RWPE2 (cell line): Measurements from ENCODE around the gene CDK14.

Source experiments
- ATAC-seq: fragments of 200-7000 bp; cut with Tn5 transposase; 3 replicates; pipeline ENCODE4 v1.9.1; 2021; ENCODE audit warnings: low read depth
- DNase-seq: peaks from one replicate; pipeline ENCODE4 v3.0.0-alpha.2; 2020; ENCODE audit warnings: low spot score
- H3K27ac ChIP-seq: fragments of 450-650 bp; 2 replicates; pipeline ENCODE4 v1.5.1; 2017; ENCODE audit warnings: mild to moderate bottlenecking; ENCODE audit not compliant: poor library complexity, severe bottlenecking
- H3K27me3 ChIP-seq: fragments of 250-450 bp; sonication (Bioruptor Pico); 2 replicates; pipeline ENCODE4 v1.5.1; 2021; ENCODE audit warnings: mild to moderate bottlenecking, moderate library complexity; ENCODE audit not compliant: insufficient read depth, poor library complexity, severe bottlenecking
- H3K36me3 ChIP-seq: fragments of 250-450 bp; sonication (Bioruptor Pico); 2 replicates; pipeline ENCODE4 v1.5.1; 2020; ENCODE audit warnings: low read depth, mild to moderate bottlenecking, moderate library complexity
- H3K4me1 ChIP-seq: fragments of 250-450 bp; sonication (Bioruptor Pico); 2 replicates; pipeline ENCODE4 v1.5.1; 2021; ENCODE audit warnings: mild to moderate bottlenecking, moderate library complexity; ENCODE audit not compliant: insufficient read depth, poor library complexity, severe bottlenecking
- H3K4me3 ChIP-seq: fragments of 250-450 bp; sonication (Bioruptor Pico); 2 replicates; pipeline ENCODE4 v1.5.1; 2021; ENCODE audit warnings: mild to moderate bottlenecking, moderate library complexity; ENCODE audit not compliant: severe bottlenecking
- H3K9me3 ChIP-seq: fragments of 250-450 bp; sonication (Bioruptor Pico); 2 replicates; pipeline ENCODE4 v1.5.1; 2021; ENCODE audit warnings: mild to moderate bottlenecking, moderate library complexity; ENCODE audit not compliant: severe bottlenecking
- CTCF ChIP-seq: fragments of 450-650 bp; IDR thresholded peaks from one replicate; pipeline ENCODE4 v1.5.1; 2017; ENCODE audit warnings: mild to moderate bottlenecking, moderate library complexity; ENCODE audit not compliant: poor library complexity, severe bottlenecking

The CDK14 gene

GRCh38 chr7:90743626-90744025 is 147.5 kb downstream of the CDK14 start:
- no peak for TF ChIP-seq CTCF
- Histone ChIP-seq H3K36me3 (no peaks in the 10 kb centered on the region; the same call in 1 of the 2 replicates), H3K4me3 (no peak overlapping the region), H3K9me3 (no peaks in the 10 kb centered on the region), H3K27ac (no peak overlapping the region), H3K27me3 (no peaks in the 10 kb centered on the region), H3K4me1 (no peaks in the 10 kb centered on the region)
- DNase-seq (no peak), ATAC-seq (no peak)

GRCh38 chr7:90747516-90747915 is 151.4 kb downstream of the CDK14 start:
- ATAC-seq (no peak), DNase-seq (no peak)
- no peak for TF ChIP-seq CTCF
- peaks cover 12% of the 10 kb centered on the region; the same call in 1 of the 2 replicates for H3K36me3 ChIP-seq
- no peak overlapping the region for H3K27ac ChIP-seq
- H3K4me3 ChIP-seq = no peak overlapping the region
- no peaks in the 10 kb centered on the region for H3K9me3 ChIP-seq
- no peaks in the 10 kb centered on the region for H3K27me3 ChIP-seq
- H3K4me1 ChIP-seq = no peaks in the 10 kb centered on the region

- TF ChIP-seq CTCF = no peak
- H3K4me3 ChIP-seq = no peak overlapping the region
- peak; percentile 58 for ATAC-seq
- no peaks in the 10 kb centered on the region for H3K4me1 ChIP-seq
- no peaks in the 10 kb centered on the region for H3K9me3 ChIP-seq
- peaks cover 12% of the 10 kb centered on the region; the same call in 1 of the 2 replicates for H3K36me3 ChIP-seq
- no peak overlapping the region for H3K27ac ChIP-seq
- no peaks in the 10 kb centered on the region for H3K27me3 ChIP-seq
- no peak for DNase-seq
These were observed 153.1 kb downstream of the CDK14 start for GRCh38 chr7:90749262-90749661.

GRCh38 chr7:90749774-90750173 is 153.7 kb downstream of the CDK14 start:
- no peaks in the 10 kb centered on the region for H3K4me1 ChIP-seq
- peak; percentile 31; the same call in 1 of the 3 replicates for ATAC-seq

More at GRCh38 chr7:90749774-90750173, 153.7 kb downstream of the CDK14 start:
- Histone ChIP-seq H3K36me3 (peaks cover 12% of the 10 kb centered on the region; the same call in 1 of the 2 replicates), H3K9me3 (no peaks in the 10 kb centered on the region), H3K4me3 (no peak overlapping the region), H3K27me3 (no peaks in the 10 kb centered on the region), H3K27ac (no peak overlapping the region)
- peak; percentile 30 for TF ChIP-seq CTCF
- no peak for DNase-seq
